ENCODE data around the gene ARSA.

ARSA gene

GRCh38 chr22:50674130-50674500 is 46.2 kb upstream of the ARSA start:
- ChIA-PET POLR2A (interaction anchor here (2.4 to 3.6 kb wide), 2 partner anchors 33 to 46 kb away, joined by 9 to 11 read pairs; partner anchors contain the start of gene ARSA), CTCF (interaction anchor here (1.4 to 1.6 kb wide), 2 partner anchors 18 to 32 kb away, joined by 5 read pairs; no protein-coding TSS in a partner anchor)
- peak in 2 of 3 donors; percentile 19 to 45 for DNase-seq
- peaks cover 0 to 58% (median 44%) of the 10 kb centered on the region in 4 experiments for H3K4me1 ChIP-seq (ENCODE audit: control extremely low read depth in 1 of 4, control insufficient read depth in 4 of 4, insufficient read depth in 4 of 4, low read length in 3 of 4)
- H3K9me3 ChIP-seq (ENCODE audit: control extremely low read depth in 1 of 5, control insufficient read depth in 4 of 5, insufficient read depth in 2 of 5, low read depth in 1 of 5, low read length in 4 of 5) = no peaks in the 10 kb centered on the region
- peak overlapping the region in 1 of 2 experiments; percentile 90 for H3K27ac ChIP-seq (ENCODE audit: insufficient read depth in 1 of 2, low read depth in 1 of 2, low read length in 2 of 2, poor library complexity in 1 of 2, severe bottlenecking in 2 of 2)
- peak overlapping the region in 6 of 7 experiments; percentile 52 to 97 (median 84) for H3K4me3 ChIP-seq (ENCODE audit: control insufficient read depth in 1 of 7, extremely low read depth in 1 of 7, insufficient read depth in 4 of 7, low read depth in 2 of 7, low read length in 6 of 7)
- peaks cover 4 to 41% (median 35%) of the 10 kb centered on the region in 4 experiments for H3K36me3 ChIP-seq (ENCODE audit: control insufficient read depth in 4 of 4, insufficient read depth in 4 of 4, low read length in 3 of 4)
- no peaks in the 10 kb centered on the region for H3K27me3 ChIP-seq (replicated peaks in 2 of 5; ENCODE audit: control insufficient read depth in 4 of 5, insufficient read depth in 5 of 5, low read length in 4 of 5)
- WGBS (ENCODE audit: insufficient coverage) = no CpG with 5 or more reads among the region's 43 CpGs

GRCh38 chr22:50673231-50674129 is 45.5 kb upstream of the ARSA start:
- peak overlapping the region; percentile 52 to 97 (median 84) for H3K4me3 ChIP-seq (ENCODE audit: control insufficient read depth in 1 of 7, extremely low read depth in 1 of 7, insufficient read depth in 4 of 7, low read depth in 2 of 7, low read length in 6 of 7)
- H3K27ac ChIP-seq (ENCODE audit: insufficient read depth in 1 of 2, low read depth in 1 of 2, low read length in 2 of 2, poor library complexity in 1 of 2, severe bottlenecking in 2 of 2) = peak overlapping the region; percentile 90
- H3K36me3 ChIP-seq (ENCODE audit: control insufficient read depth in 4 of 4, insufficient read depth in 4 of 4, low read length in 3 of 4) = peaks cover 2 to 35% (median 30%) of the 10 kb centered on the region in 4 experiments
- ChIA-PET POLR2A (interaction anchor here (0.5 to 3.6 kb wide), 6 partner anchors 32 to 147 kb away, joined by 3 to 15 read pairs (median 10); partner anchors contain the start of gene ARSA), CTCF (interaction anchor here (0.9 to 1.6 kb wide), 6 partner anchors 10 to 52 kb away, joined by 3 to 5 read pairs (median 4); no protein-coding TSS in a partner anchor)
- no peaks in the 10 kb centered on the region for H3K27me3 ChIP-seq (replicated peaks in 2 of 5; ENCODE audit: control insufficient read depth in 4 of 5, insufficient read depth in 5 of 5, low read length in 4 of 5)
- peak; percentile 72 to 84 (median 78) for DNase-seq
- WGBS (ENCODE audit: insufficient coverage) = 0% methylated on average over 47 of the region's 69 CpGs
- H3K9me3 ChIP-seq (ENCODE audit: control extremely low read depth in 1 of 5, control insufficient read depth in 4 of 5, insufficient read depth in 2 of 5, low read depth in 1 of 5, low read length in 4 of 5) = no peaks in the 10 kb centered on the region
- H3K4me1 ChIP-seq (ENCODE audit: control extremely low read depth in 1 of 4, control insufficient read depth in 4 of 4, insufficient read depth in 4 of 4, low read length in 3 of 4) = peaks cover 0 to 58% (median 44%) of the 10 kb centered on the region in 4 experiments

GRCh38 chr22:50672471-50673230 is 44.7 kb upstream of the ARSA start, which contains the start of gene SHANK3:
TSS of gene SHANK3 (plus strand) at chr22:50672823.
- H3K4me1 ChIP-seq (ENCODE audit: control extremely low read depth in 1 of 4, control insufficient read depth in 4 of 4, insufficient read depth in 4 of 4, low read length in 3 of 4) = peaks cover 0 to 58% (median 43%) of the 10 kb centered on the region in 4 experiments
- ChIA-PET CTCF (interaction anchor here (0.9 to 1.6 kb wide), 6 partner anchors 11 to 52 kb away, joined by 3 to 5 read pairs (median 4); no protein-coding TSS in a partner anchor), POLR2A (interaction anchor here (0.9 to 3.6 kb wide), 7 partner anchors 31 to 147 kb away, joined by 3 to 15 read pairs (median 9); partner anchors contain the start of genes ARSA and SCO2)
- no peaks in the 10 kb centered on the region for H3K9me3 ChIP-seq (ENCODE audit: control extremely low read depth in 1 of 5, control insufficient read depth in 4 of 5, insufficient read depth in 2 of 5, low read depth in 1 of 5, low read length in 4 of 5)
- H3K27me3 ChIP-seq (replicated peaks in 2 of 5; ENCODE audit: control insufficient read depth in 4 of 5, insufficient read depth in 5 of 5, low read length in 4 of 5) = no peaks in the 10 kb centered on the region
- H3K4me3 ChIP-seq (ENCODE audit: control insufficient read depth in 1 of 7, extremely low read depth in 1 of 7, insufficient read depth in 4 of 7, low read depth in 2 of 7, low read length in 6 of 7) = peak within 1 kb of the TSS; percentile 52 to 97 (median 84)
- H3K27ac ChIP-seq (ENCODE audit: insufficient read depth in 1 of 2, low read depth in 1 of 2, low read length in 2 of 2, poor library complexity in 1 of 2, severe bottlenecking in 2 of 2) = peak within 1 kb of the TSS; percentile 90
- peak; percentile 71 to 89 (median 88) for DNase-seq
- peaks cover 2 to 26% (median 22%) of the 10 kb centered on the region in 4 experiments for H3K36me3 ChIP-seq (ENCODE audit: control insufficient read depth in 4 of 4, insufficient read depth in 4 of 4, low read length in 3 of 4)
- whole genome bisulfite sequencing (ENCODE audit: insufficient coverage) = 2% methylated on average over 16 of the region's 23 CpGs

- Histone ChIP-seq H3K36me3 (ENCODE audit: control insufficient read depth in 4 of 4, insufficient read depth in 4 of 4, low read length in 3 of 4) (peaks cover 2 to 20% (median 16%) of the 10 kb centered on the region in 4 experiments), H3K4me3 (ENCODE audit: control insufficient read depth in 1 of 7, extremely low read depth in 1 of 7, insufficient read depth in 4 of 7, low read depth in 2 of 7, low read length in 6 of 7) (peak overlapping the region in 5 of 7 experiments; percentile 79 to 97 (median 84)), H3K27me3 (replicated peaks in 2 of 5; ENCODE audit: control insufficient read depth in 4 of 5, insufficient read depth in 5 of 5, low read length in 4 of 5) (no peaks in the 10 kb centered on the region), H3K9me3 (ENCODE audit: control extremely low read depth in 1 of 5, control insufficient read depth in 4 of 5, insufficient read depth in 2 of 5, low read depth in 1 of 5, low read length in 4 of 5) (no peaks in the 10 kb centered on the region), H3K4me1 (ENCODE audit: control extremely low read depth in 1 of 4, control insufficient read depth in 4 of 4, insufficient read depth in 4 of 4, low read length in 3 of 4) (peaks cover 0 to 53% (median 43%) of the 10 kb centered on the region in 4 experiments), H3K27ac (ENCODE audit: insufficient read depth in 1 of 2, low read depth in 1 of 2, low read length in 2 of 2, poor library complexity in 1 of 2, severe bottlenecking in 2 of 2) (peak overlapping the region in 1 of 2 experiments; percentile 90)
- WGBS (ENCODE audit: insufficient coverage) = 14% methylated on average over 4 of the region's 8 CpGs
- no peak for DNase-seq
- POLR2A ChIA-PET = interaction anchor here (0.8 to 3.6 kb wide), 7 partner anchors 31 to 147 kb away, joined by 3 to 15 read pairs (median 9); partner anchors contain the start of genes ARSA, CHKB and SCO2
- CTCF ChIA-PET = interaction anchor here (1.8 kb wide), 1 partner anchor 30 kb away, joined by 9 read pairs; no protein-coding TSS in a partner anchor
These were observed 44.1 kb upstream of the ARSA start for GRCh38 chr22:50672041-50672440.

DNA sequence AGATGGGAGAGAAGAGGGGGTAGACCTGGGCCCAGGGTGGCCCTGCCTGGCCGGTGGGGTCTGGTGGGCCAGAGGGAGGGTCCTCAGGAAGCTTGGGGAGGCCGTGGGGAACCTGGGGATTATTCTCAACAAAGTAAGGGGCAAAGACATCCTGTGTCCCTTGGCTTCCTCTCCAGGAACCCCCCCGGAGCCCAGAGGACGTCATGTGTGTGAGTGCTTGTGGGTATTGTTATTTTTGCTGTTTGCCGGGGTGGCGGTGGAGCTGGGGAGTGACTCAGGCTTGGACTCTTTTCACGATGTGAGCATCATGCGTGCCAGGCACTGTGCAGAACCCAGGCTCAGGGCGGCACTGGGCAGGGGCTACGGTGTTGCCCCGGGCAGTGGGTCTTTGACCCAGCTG is 43.7 kb upstream of the ARSA start:
- ChIA-PET POLR2A (interaction anchor here (0.8 to 3.6 kb wide), 5 partner anchors 30 to 146 kb away, joined by 3 to 15 read pairs (median 9); partner anchors contain the start of genes ARSA, CHKB and SCO2), CTCF (interaction anchor here (1.8 kb wide), 1 partner anchor 30 kb away, joined by 9 read pairs; no protein-coding TSS in a partner anchor)
- Histone ChIP-seq H3K9me3 (ENCODE audit: control extremely low read depth in 1 of 5, control insufficient read depth in 4 of 5, insufficient read depth in 2 of 5, low read depth in 1 of 5, low read length in 4 of 5) (no peaks in the 10 kb centered on the region), H3K27me3 (replicated peaks in 2 of 5; ENCODE audit: control insufficient read depth in 4 of 5, insufficient read depth in 5 of 5, low read length in 4 of 5) (no peaks in the 10 kb centered on the region), H3K4me3 (ENCODE audit: control insufficient read depth in 1 of 7, extremely low read depth in 1 of 7, insufficient read depth in 4 of 7, low read depth in 2 of 7, low read length in 6 of 7) (peak overlapping the region in 3 of 7 experiments; percentile 83 to 96 (median 84)), H3K4me1 (ENCODE audit: control extremely low read depth in 1 of 4, control insufficient read depth in 4 of 4, insufficient read depth in 4 of 4, low read length in 3 of 4) (peaks cover 0 to 50% (median 42%) of the 10 kb centered on the region in 4 experiments), H3K27ac (ENCODE audit: insufficient read depth in 1 of 2, low read depth in 1 of 2, low read length in 2 of 2, poor library complexity in 1 of 2, severe bottlenecking in 2 of 2) (peak overlapping the region in 1 of 2 experiments; percentile 90), H3K36me3 (ENCODE audit: control insufficient read depth in 4 of 4, insufficient read depth in 4 of 4, low read length in 3 of 4) (peaks cover 2 to 16% (median 12%) of the 10 kb centered on the region in 4 experiments)
- peak in 2 of 3 donors; percentile 76 to 80 for DNase-seq
- WGBS (ENCODE audit: insufficient coverage) = 10% methylated on average over 10 of the region's 11 CpGs

- H3K9me3 ChIP-seq (ENCODE audit: control extremely low read depth in 1 of 5, control insufficient read depth in 4 of 5, insufficient read depth in 2 of 5, low read depth in 1 of 5, low read length in 4 of 5) = no peaks in the 10 kb centered on the region
- peaks cover 0 to 45% (median 37%) of the 10 kb centered on the region in 4 experiments for H3K4me1 ChIP-seq (ENCODE audit: control extremely low read depth in 1 of 4, control insufficient read depth in 4 of 4, insufficient read depth in 4 of 4, low read length in 3 of 4)
- peak overlapping the region in 1 of 2 experiments; percentile 58 for H3K27ac ChIP-seq (ENCODE audit: insufficient read depth in 1 of 2, low read depth in 1 of 2, low read length in 2 of 2, poor library complexity in 1 of 2, severe bottlenecking in 2 of 2)
- 74% methylated on average over 10 of the region's 10 CpGs for WGBS (ENCODE audit: insufficient coverage)
- ChIA-PET POLR2A (interaction anchor here (0.6 to 3.6 kb wide), 3 partner anchors 30 to 88 kb away, joined by 3 to 11 read pairs (median 4); partner anchors contain the start of gene CHKB), CTCF (interaction anchor here (1.5 to 1.8 kb wide), 2 partner anchors 24 to 29 kb away, joined by 5 to 9 read pairs; no protein-coding TSS in a partner anchor)
- H3K36me3 ChIP-seq (ENCODE audit: control insufficient read depth in 4 of 4, insufficient read depth in 4 of 4, low read length in 3 of 4) = peaks cover 2 to 10% (median 6%) of the 10 kb centered on the region in 4 experiments
- no peaks in the 10 kb centered on the region for H3K27me3 ChIP-seq (replicated peaks in 2 of 5; ENCODE audit: control insufficient read depth in 4 of 5, insufficient read depth in 5 of 5, low read length in 4 of 5)
- peak overlapping the region in 2 of 7 experiments; percentile 7 to 96 for H3K4me3 ChIP-seq (ENCODE audit: control insufficient read depth in 1 of 7, extremely low read depth in 1 of 7, insufficient read depth in 4 of 7, low read depth in 2 of 7, low read length in 6 of 7)
- no peak for DNase-seq
These were observed 43.1 kb upstream of the ARSA start for GRCh38 chr22:50670914-50671538.
